BE2C (cell line): ENCODE data around the gene CFAP68.

Experiments used
- DNase-seq: peaks from one replicate; pipeline ENCODE4 v3.0.0-alpha.2; 2020
- H3K27me3 ChIP-seq: fragments of 250-450 bp; sonication (Bioruptor Pico); 2 replicates; pipeline ENCODE4 v1.5.1; 2020; ENCODE audit warnings: mild to moderate bottlenecking
- H3K36me3 ChIP-seq: fragments of 250-450 bp; sonication (Bioruptor Pico); 2 replicates; pipeline ENCODE4 v1.5.1; 2020; ENCODE audit warnings: mild to moderate bottlenecking
- H3K4me1 ChIP-seq: fragments of 250-450 bp; sonication (Bioruptor Pico); 2 replicates; pipeline ENCODE4 v1.5.1; 2020
- H3K4me3 ChIP-seq: 2 replicates; pipeline ENCODE4 v1.5.1; 2011; ENCODE audit warnings: low read depth, low read length
- H3K9me3 ChIP-seq: fragments of 250-450 bp; sonication (Bioruptor Pico); 2 replicates; pipeline ENCODE4 v1.5.1; 2020
- TF ChIP-seq, protein P1 (sequence below): IDR thresholded peaks from 2 replicates; pipeline ENCODE4 v1.5.1; 2012; ENCODE audit warnings: mild to moderate bottlenecking, low read depth, low read length

Gene CFAP68

DNA sequence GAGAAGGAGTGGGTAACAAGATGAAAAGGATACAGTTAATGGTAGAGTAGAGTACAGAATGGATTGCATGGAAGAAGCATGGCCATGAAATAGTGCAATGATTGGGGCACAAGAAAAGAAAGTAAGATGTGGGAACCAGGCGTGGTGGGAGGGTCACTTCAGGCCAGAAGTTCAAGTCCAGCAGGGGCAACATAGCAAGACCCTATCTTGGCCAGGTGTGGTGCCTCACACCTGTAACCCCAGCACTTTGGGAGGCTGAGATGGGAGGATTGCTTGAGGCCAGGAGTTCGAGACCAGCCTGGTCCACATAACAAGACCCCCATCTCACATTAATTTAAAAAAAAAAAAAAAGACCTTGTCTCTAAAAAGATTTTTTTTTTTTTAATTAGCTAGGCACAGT lies 38.0 kb downstream of the CFAP68 start:
- Histone ChIP-seq H3K4me1 (no peaks in the 10 kb centered on the region), H3K4me3 (no peak overlapping the region)

DNA sequence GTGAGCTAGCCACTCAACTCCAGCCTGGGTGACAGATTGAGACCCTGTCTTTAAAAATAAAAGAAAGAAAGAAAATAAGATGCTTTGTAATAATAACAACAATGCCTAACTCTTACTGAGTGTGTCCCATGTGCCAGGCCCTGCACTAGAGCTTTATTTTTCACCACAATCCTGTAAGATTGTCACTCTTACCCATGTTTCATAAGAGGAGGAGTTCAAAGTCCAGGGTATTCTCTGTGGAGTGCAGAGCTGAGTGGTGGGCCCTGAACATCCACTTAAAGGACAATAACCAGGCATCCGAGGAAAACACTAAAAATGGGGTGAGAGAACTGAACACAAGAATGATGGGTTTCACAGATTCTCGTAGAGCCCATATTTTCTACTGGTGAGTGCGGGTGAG lies 38.4 kb downstream of the CFAP68 start:
- H3K4me1 ChIP-seq = no peaks in the 10 kb centered on the region
- no peaks in the 10 kb centered on the region for H3K36me3 ChIP-seq
- H3K4me3 ChIP-seq = no peak overlapping the region
- TF ChIP-seq, protein P1, sequence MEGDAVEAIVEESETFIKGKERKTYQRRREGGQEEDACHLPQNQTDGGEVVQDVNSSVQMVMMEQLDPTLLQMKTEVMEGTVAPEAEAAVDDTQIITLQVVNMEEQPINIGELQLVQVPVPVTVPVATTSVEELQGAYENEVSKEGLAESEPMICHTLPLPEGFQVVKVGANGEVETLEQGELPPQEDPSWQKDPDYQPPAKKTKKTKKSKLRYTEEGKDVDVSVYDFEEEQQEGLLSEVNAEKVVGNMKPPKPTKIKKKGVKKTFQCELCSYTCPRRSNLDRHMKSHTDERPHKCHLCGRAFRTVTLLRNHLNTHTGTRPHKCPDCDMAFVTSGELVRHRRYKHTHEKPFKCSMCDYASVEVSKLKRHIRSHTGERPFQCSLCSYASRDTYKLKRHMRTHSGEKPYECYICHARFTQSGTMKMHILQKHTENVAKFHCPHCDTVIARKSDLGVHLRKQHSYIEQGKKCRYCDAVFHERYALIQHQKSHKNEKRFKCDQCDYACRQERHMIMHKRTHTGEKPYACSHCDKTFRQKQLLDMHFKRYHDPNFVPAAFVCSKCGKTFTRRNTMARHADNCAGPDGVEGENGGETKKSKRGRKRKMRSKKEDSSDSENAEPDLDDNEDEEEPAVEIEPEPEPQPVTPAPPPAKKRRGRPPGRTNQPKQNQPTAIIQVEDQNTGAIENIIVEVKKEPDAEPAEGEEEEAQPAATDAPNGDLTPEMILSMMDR = no peak
- no peaks in the 10 kb centered on the region for H3K27me3 ChIP-seq
- DNase-seq = no peak
- H3K9me3 ChIP-seq = no peaks in the 10 kb centered on the region

More for the DNA sequence above, 38.0 kb downstream of the CFAP68 start:
- TF ChIP-seq, protein P1 = no peak
- H3K9me3 ChIP-seq = no peaks in the 10 kb centered on the region
- no peaks in the 10 kb centered on the region for H3K27me3 ChIP-seq
- no peaks in the 10 kb centered on the region for H3K36me3 ChIP-seq
- no peak for DNase-seq

DNA sequence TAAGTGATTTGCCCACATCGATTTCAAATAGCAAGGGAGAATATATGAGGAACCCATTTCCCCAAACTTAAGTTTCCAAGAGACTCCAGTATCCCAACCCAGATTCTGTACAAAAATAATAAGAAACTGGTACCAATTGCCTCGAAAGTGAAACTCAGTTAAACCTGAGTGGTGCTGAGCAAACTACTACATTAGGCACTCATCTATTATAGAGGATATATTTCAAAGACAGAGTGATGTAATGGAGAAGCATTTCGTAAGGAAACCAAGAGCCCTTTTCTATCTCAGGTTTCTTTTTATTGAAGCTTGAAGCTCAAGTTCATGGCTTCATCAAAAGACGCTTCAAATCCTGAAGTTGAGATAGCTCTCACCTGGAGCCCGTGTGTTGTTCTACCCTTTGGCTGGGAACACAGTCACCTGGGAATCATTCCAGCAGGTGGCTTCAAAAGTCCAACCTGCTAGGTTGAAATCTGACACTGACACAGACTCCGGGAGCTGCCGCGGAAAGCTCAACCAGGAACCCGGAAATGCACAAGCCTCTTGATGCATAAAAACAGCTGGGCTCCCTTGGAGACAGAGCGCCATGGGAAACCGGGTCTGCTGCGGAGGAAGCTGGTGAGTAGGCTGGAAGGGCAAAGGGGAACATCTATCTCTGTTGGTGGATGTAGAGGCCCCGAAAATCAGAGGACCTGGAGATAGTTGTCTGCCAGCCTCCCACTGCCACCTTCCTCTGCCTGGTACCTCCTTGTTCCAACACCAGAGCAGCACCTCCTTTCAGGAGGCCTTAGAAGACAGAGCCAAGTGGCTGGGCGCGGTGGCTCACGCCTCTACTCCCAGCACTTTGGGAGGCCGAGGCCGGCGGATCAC lies 39.3 kb downstream of the CFAP68 start, which contains the start of gene C11orf52:
Gene C11orf52 (plus strand): TSS at position 524 of the 867 bp plus-strand sequence. CDS start 60 bp downstream, at position 584.
- H3K4me3 ChIP-seq = no peak within 1 kb of the TSS
- DNase-seq = no peak

DNA sequence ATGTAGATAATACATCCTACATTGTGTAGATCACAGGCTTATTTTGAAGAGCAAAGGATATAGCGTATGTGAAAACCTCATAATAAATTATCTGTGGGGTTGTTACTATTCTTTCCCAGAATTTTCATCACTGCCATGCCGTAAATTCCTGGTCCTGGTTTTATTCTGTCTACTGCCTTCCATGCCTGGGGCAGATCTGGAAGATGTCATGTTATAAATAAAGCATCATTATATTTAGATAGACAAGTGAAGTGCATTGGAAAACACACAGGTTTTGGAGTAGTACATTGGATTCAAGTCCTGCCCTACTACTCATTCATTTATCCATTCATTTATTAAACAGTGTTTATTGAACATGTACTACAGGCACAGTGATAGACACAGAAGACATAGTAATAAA lies 41.6 kb downstream of the CFAP68 start:
- H3K27me3 ChIP-seq = no peaks in the 10 kb centered on the region
- TF ChIP-seq, protein P1 = no peak
- no peak for DNase-seq
- no peaks in the 10 kb centered on the region for H3K9me3 ChIP-seq
- no peaks in the 10 kb centered on the region for H3K4me1 ChIP-seq
- H3K4me3 ChIP-seq = no peak overlapping the region
- H3K36me3 ChIP-seq = no peaks in the 10 kb centered on the region

More for the DNA sequence above, 39.3 kb downstream of the CFAP68 start, which contains the start of gene C11orf52:
- TF ChIP-seq, protein P1 = no peak
- H3K4me1 ChIP-seq = no peaks in the 10 kb centered on the region
- no peaks in the 10 kb centered on the region for H3K9me3 ChIP-seq
- no peaks in the 10 kb centered on the region for H3K27me3 ChIP-seq
- H3K36me3 ChIP-seq = no peaks in the 10 kb centered on the region

DNA sequence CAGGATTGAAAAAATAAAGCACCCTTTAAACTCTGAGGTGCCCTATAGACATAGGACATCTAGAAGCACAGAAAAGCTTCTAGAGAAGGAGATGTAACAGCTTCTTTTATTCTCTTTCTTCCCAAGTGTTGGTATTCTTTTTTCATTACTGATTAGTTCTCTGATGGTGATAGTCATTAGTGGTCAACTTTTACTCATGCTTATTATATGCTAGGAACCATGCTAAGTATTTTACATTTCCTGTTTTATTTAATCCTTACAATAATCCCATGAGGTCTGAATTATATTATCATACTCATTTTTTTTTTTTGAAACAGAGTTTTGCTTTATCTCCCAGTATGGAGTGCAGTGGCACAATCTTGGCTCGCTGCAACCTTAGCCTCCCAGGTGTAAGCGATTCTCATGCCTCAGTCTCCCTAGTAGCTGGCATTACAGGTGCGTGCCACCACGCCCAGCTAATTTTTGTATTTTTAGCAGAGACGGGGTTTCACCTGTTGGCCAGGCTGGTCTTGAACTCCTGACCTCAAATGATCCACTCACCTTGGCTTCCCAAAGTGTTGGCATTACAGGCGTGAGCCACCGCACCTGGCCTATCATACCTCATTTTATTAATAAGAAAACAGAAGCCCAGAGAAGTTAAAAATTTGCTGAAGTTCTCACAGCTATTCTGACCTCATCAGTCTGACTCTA lies 42.3 kb downstream of the CFAP68 start:
- no peaks in the 10 kb centered on the region for H3K36me3 ChIP-seq
- H3K9me3 ChIP-seq = no peaks in the 10 kb centered on the region
- H3K27me3 ChIP-seq = no peaks in the 10 kb centered on the region
- TF ChIP-seq, protein P1 = no peak
- H3K4me3 ChIP-seq = no peak overlapping the region
- H3K4me1 ChIP-seq = peaks cover 6% of the 10 kb centered on the region
- DNase-seq = no peak
